Measurements from ENCODE around the gene ARHGAP18.

Gene ARHGAP18

DNA sequence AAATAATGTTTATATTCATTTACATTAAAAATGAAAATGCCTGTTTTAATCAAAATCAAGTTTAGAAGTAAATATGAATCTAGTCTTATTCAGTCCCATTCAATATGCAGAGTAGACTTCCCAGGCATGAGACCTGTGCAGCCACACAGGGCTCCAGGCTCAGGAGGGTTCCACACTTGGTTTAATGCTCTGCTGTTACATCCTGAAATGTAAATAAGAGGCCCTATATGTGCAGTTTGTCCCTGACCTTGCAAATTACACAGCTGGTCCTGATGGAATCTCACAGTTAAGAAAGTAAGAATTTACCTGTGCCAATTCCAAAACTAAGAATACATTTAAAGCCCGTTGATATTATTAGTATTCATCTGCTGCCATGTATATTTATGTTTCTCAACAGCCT, 79.4 kb downstream of the ARHGAP18 start:
- TF ChIP-seq TCF12 (IDR thresholded peaks at IDR 0.05; ENCODE audit: low read depth) (no peak), NFIC (IDR thresholded peaks at IDR 0.05) (no peak), USF1 (IDR thresholded peaks at IDR 0.05) (no peak), YY1 (IDR thresholded peaks at IDR 0.05; ENCODE audit: low read depth) (no peak), REST (IDR thresholded peaks at IDR 0.05; ENCODE audit: low read depth) (no peak)

- TF ChIP-seq TEAD4 (IDR thresholded peaks at IDR 0.05), result no peak
- peak; percentile 28; the same call in 1 of the 2 replicates for TF ChIP-seq CEBPB (IDR thresholded peaks at IDR 0.05)
These were observed 81.7 kb downstream of the ARHGAP18 start for GRCh38 chr6:129628101-129628815.

DNA sequence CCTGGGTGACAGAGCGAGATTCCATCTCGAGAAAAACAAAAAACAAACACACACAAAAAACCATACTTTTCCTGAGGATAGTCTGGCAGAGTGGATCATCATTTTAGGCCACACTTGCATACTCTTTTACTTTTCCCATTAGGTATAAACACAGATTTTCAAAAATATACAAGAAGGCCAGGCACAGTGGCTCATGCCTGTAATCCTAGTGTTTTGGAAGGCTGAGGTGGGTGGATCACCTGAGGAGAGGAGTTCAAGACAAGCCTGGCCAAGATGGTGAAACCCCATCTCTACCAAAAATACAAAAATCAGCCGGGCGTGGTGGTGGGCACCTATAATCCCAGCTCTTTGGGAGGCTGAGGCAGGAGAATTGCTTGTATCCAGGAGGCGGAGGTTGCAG, 85.5 kb downstream of the ARHGAP18 start:
- TF ChIP-seq RAD21 (IDR thresholded peaks at IDR 0.05; ENCODE audit: low read depth), result no peak

DNA sequence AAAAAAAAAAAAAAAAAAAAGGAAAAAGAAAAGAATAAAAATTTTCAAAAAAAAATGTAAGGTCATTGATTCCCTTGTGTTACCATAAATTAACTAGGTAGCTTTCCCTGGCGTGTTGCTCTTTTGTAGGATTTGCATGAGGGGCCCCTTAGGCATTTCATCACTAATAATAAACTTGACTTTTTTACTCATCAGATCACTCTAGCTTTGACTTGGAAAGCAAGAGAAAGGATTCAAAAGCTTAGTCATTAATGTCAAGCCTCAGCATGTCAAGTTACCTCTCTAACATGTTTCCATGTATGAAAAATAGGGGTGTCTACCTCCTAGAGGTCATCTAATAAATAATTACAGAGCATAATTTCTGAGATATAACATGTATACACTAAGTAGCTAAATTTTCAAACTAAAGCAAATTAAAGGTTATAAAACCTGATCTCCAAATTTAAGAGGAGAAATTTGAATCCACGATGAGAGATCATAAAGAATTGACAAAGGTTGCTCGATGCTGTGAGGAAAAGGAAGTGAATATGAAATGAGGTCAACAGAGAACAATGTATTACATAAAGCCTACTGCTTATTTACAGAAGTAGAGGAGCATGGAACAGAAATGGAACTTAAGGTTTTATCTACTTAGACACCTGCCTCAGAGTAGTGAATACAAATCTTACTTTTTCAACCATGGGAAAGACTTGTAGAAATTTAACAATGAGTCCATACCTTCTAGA, 86.8 kb downstream of the ARHGAP18 start:
- TF ChIP-seq ZBTB7A (IDR thresholded peaks at IDR 0.05; ENCODE audit: low read depth) (no peak), TCF12 (IDR thresholded peaks at IDR 0.05; ENCODE audit: low read depth) (no peak), EGR1 (IDR thresholded peaks at IDR 0.05) (no peak), RAD21 (IDR thresholded peaks at IDR 0.05; ENCODE audit: low read depth) (no peak), NFIC (IDR thresholded peaks at IDR 0.05) (no peak)

- peak; percentile 35 for TF ChIP-seq RAD21 (IDR thresholded peaks at IDR 0.05; ENCODE audit: low read depth)
- TF ChIP-seq EP300 (IDR thresholded peaks at IDR 0.05; ENCODE audit: borderline replicate concordance), result no peak
These were observed 88.7 kb downstream of the ARHGAP18 start for GRCh38 chr6:129621252-129621651.

DNA sequence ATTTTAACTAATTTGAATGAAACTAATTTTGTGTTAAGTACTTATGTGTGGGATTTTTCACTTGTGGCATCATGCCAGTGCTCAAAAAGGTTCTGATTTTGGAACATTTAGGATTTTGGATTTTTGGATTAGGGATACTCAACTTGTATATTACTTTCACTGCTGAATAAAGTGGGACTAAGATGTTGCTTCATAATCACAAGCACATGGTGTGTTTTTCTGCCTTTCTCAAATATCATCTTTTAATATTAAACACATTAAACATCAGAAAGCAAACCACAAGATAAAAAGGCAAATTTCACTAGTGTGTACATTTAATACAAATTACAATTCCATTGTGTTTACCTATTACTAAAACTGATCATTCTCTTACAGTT, 89.8 kb downstream of the ARHGAP18 start:
- TF ChIP-seq TAF1 (IDR thresholded peaks at IDR 0.05; ENCODE audit: low read depth) (no peak), YY1 (IDR thresholded peaks at IDR 0.05; ENCODE audit: low read depth) (no peak), CREB1 (IDR thresholded peaks at IDR 0.05; ENCODE audit: low read depth) (no peak), USF1 (IDR thresholded peaks at IDR 0.05) (no peak), REST (IDR thresholded peaks at IDR 0.05; ENCODE audit: low read depth) (no peak), EP300 (IDR thresholded peaks at IDR 0.05; ENCODE audit: borderline replicate concordance) (no peak), EGR1 (IDR thresholded peaks at IDR 0.05) (no peak), NFIC (IDR thresholded peaks at IDR 0.05) (no peak), RAD21 (IDR thresholded peaks at IDR 0.05; ENCODE audit: low read depth) (no peak), TCF12 (IDR thresholded peaks at IDR 0.05; ENCODE audit: low read depth) (no peak)

GRCh38 chr6:129619579-129620233, 90.3 kb downstream of the ARHGAP18 start:
- no peak for TF ChIP-seq USF1 (IDR thresholded peaks at IDR 0.05)
- no peak for TF ChIP-seq YY1 (IDR thresholded peaks at IDR 0.05; ENCODE audit: low read depth)
- TF ChIP-seq RAD21 (IDR thresholded peaks at IDR 0.05; ENCODE audit: low read depth), result no peak
- TF ChIP-seq MAX (IDR thresholded peaks at IDR 0.05), result no peak
- no peak for TF ChIP-seq FOXM1 (IDR thresholded peaks at IDR 0.05; ENCODE audit: borderline replicate concordance, low read depth)
- TF ChIP-seq ZBTB7A (IDR thresholded peaks at IDR 0.05; ENCODE audit: low read depth), result no peak
- no peak for TF ChIP-seq REST (IDR thresholded peaks at IDR 0.05; ENCODE audit: low read depth)
- no peak for TF ChIP-seq CEBPB (IDR thresholded peaks at IDR 0.05)
- TF ChIP-seq TAF1 (IDR thresholded peaks at IDR 0.05; ENCODE audit: low read depth), result no peak
- no peak for TF ChIP-seq TCF12 (IDR thresholded peaks at IDR 0.05; ENCODE audit: low read depth)
- no peak for TF ChIP-seq EP300 (IDR thresholded peaks at IDR 0.05; ENCODE audit: borderline replicate concordance)
